Cerebellar nuclear complex (tissue), 1 donor: ENCODE measurements around the gene CDC42BPB.
A peak's percentile ranks its signal among the peaks of the same experiment; 100 is the strongest.

Source experiments
- DNase-seq, 2 experiments: peaks; one replicate each; lab custom pipeline; 2025; lab: John Stamatoyannopoulos, UW

The CDC42BPB gene

DNA sequence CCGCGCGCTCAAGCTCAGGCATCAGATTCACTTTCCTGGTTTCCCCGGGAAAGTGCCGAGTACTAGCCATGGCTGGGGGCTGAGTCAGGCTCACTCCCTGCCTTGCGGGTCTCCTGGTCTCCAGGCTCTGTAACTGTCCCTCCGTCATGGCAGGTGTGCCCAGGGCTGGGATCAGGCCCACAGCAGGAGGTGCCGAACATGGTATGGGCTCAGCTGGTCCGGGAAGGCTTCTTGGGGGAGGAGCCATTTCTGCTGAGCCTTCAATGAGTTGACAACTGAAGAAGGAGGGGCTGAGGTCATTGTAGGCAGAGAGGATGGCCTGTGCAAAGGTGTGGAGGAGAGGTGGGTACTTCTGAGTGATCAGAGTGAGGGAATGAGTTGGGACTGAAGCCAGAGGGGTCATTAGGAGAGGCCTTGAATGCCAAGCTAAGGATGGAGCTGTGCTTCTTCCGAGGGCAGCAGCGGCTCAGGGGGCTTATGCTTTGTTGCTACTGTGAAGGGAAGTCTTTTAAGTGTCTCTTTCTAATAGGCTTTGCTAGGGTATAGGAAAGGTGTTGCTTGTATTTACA lies 37.9 kb upstream of the CDC42BPB start:
- DNase-seq = no peak

GRCh38 chr14:103094406-103095209 lies 37.3 kb upstream of the CDC42BPB start, which contains the start of gene EXOC3L4:
Gene EXOC3L4 (plus strand): TSS chr14:103094725. CDS start chr14:103100220, 5,495 bp downstream.
- DNase-seq = no peak

DNA sequence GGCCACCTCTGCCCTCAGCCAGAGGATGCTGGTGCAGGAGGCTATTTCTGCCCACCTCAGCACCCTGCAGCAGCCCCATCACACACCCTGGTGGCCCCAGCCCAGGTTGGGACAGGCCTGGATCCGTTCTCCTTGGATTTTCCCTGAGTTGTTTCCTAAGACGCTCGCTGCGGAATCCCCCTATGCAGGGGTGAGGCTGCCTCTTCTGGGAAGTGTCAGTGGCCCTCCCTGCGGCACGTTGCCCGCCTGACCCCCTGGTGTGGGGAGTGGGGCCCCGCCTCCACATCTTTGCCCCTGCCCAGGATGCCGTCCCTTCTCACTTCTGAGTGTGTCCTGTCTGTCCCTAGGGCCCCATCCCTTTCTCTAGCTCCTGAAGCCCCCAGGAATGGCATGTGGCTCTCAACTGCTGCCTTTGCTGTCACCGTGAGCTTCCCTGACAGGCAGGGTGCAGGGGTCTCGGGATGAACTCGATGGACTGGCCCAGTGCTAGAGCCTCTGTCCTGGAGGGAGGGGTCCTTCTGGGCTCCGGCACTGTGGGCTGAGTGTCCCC lies 36.6 kb upstream of the CDC42BPB start:
- DNase-seq = no peak

GRCh38 chr14:103091883-103092222 lies 34.5 kb upstream of the CDC42BPB start:
- DNase-seq = no peak

GRCh38 chr14:103091041-103091882 lies 33.9 kb upstream of the CDC42BPB start:
- no peak for DNase-seq

DNA sequence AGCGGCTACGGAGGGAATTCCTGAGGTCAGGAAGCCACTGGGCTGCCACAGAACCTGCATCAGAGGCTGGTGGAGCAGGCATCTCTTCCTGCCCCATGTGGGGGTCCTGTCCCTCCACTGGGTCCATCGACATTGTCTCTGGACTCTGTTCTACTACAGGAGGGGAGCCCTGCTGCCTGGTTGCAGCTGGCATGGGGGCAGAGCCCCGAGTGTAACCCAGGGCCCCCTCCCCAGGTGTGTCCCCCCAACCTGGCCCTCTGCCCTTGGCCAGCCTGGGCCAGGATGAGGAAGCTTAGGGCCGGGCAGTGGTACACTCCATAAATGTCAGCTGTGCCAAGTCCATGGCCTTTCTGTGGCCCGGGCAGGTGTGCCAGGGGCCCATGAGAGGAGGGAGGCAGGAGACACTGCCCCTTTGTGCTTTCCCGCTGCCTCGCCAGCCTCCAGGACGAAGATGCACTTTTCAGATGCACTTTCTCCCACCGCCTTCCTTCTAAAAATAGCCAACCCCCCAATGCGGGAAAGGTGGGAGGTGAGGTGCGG lies 33.2 kb upstream of the CDC42BPB start:
- DNase-seq = no peak

DNA sequence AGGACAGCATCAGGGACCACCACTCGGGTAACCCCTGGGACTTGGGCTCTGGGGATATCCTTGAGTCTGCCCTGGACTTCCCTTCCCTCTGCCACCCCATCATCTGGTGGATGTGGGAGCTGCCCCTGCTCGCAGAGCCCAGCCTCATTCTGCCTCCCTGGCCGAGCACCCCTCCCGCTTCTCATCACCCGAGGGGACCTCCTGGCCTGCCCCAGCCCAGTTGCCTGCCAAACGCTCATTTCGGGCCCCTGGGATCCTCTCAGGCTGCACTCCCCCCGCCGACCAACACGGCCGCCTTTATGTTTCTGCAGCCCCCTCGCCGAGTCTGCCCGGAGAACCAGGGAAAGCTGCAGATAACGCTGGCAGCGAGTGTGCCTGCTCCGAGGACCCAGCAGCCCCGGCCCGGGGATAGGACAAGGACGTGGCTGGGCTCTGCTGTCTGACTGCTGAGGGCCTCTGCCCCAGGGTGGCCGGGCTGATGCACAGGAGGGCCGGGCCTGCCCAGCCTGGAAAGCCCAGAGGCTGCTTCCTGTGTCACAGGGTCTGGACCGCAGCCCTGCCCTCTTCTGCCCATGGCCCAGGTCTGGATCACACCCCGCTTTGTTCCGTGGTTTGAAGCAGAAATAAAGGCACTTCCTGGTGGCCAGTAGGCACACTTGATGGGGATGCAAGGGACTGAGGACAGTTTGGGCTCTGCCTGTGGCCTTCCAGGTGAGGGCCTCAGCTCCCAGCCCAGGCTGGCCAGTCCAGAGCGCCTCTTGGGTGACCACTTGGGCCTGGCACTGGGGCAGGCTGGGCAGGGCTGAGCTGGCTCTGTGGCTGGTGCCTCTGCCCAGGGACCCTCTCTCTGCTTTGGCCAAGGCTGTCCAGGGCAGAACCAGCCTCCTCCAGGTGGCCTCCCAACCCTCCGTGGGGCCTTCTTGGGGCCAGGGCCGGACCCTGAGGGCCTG lies 32.3 kb upstream of the CDC42BPB start:
- DNase-seq = no peak

DNA sequence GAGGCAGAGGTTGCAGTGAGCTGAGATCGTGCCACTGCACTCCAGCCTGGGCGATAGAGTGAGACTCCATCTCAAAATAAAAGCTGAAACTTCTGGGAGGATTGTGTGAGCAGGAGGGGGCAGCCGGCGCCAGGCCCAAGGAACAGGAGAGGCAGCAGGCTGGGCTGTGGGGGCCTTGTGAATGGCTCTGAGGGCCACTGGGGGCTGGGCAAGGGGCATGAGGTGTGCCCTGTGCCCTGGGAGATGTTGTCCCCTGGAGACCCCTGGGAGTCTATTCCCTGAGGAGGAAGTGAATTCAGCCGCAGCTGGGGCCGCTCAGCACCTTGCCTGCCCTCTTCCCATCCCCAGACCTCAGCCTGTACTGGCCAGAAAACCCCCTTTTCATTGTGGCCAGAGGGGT lies 31.6 kb upstream of the CDC42BPB start:
- no peak for DNase-seq

GRCh38 chr14:103087343-103087835 lies 30.0 kb upstream of the CDC42BPB start:
- no peak for DNase-seq

- no peak for DNase-seq
These were observed 29.5 kb upstream of the CDC42BPB start for GRCh38 chr14:103086771-103087342.

DNA sequence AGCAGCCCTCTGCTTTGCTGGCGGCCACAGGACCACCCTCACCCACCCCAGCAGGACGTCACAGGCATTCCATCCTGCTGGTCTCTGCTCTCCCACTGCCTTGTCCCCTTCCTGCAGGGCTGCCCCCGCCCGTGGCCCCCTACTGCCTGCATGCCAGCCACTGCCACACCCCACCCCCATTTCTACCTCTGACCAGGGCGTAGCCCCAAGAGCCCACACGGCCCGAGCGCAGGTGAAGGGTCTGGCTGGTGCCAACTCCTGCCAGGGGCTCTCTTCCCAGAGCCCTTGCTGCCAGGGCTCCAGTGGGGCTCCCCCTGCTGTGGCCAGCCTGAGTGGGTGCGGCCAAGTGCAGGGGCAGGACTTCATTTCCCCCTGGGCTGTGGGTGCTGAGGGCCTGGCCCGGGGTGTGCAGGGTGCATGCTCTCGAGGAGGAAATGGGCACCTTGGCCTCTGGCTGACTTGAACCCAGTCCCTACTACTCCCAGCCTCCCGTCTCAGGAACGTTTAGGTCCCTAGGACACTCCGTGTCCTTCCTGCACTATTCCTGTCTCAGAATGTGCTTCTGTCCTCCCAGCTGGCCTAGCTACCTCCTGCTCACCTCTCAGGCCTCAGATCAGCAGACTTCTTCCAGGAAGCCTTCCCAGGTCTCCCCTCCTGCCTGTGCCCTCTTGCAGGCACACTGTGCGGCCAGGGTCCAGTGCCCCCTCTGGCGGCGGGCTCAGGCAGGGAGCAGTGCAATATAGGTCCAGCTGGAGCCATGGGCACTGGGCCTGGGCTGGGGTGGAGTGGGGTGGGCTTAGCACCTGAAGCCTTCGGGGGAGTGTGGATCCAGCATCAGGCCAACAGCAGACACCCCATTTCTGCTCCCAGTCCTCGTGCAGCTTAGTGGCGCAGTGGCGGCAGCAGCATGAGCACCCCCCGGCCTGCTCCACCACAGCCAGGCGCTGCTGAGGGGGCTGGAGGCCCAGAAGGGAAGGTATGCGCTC lies 28.1 kb upstream of the CDC42BPB start:
- no peak for DNase-seq

GRCh38 chr14:103084021-103084919 lies 26.9 kb upstream of the CDC42BPB start, which contains the start of gene LBHD2:
Gene LBHD2 (plus strand): TSS chr14:103084210. CDS start chr14:103086013, 1,803 bp downstream.
- DNase-seq = no peak

DNA sequence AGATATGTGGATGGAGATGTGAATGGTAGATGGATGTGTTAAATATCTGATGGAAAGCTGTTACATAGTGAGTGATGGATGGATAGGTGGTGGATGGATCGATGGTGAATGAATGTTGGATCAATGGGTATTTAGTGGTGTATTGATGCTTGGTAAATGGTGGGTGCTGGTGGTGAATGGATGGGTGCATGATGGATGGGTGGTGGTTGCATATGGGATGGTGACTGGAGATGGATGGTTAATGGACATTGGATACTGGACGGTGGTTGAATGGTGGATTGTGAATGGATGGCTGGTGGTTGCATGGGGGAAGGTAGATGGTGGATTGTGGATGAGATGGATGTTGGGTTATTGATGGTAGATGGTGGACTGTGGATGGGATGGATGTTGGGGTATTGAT lies 24.6 kb upstream of the CDC42BPB start:
- no peak for DNase-seq

GRCh38 chr14:103078860-103079587 lies 21.7 kb upstream of the CDC42BPB start:
- DNase-seq = no peak

DNA sequence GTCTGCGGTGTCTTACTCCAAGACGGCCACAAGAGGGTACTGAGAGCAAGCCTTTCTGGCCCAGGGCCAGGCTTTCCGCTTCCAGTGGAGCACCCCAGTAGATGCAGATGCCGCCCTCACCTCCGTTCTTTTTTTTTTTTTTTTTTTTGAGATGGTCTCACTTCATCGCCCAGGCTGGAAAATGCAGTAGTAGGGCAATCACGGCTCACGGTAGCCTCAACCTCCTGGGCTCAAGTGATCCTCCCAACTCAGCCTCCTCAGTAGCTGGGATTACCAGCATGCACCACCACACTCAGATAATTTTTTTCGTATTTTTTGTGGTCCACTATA lies 21.0 kb upstream of the CDC42BPB start:
- peak in 1 of 2 experiments; percentile 7 for DNase-seq

DNA sequence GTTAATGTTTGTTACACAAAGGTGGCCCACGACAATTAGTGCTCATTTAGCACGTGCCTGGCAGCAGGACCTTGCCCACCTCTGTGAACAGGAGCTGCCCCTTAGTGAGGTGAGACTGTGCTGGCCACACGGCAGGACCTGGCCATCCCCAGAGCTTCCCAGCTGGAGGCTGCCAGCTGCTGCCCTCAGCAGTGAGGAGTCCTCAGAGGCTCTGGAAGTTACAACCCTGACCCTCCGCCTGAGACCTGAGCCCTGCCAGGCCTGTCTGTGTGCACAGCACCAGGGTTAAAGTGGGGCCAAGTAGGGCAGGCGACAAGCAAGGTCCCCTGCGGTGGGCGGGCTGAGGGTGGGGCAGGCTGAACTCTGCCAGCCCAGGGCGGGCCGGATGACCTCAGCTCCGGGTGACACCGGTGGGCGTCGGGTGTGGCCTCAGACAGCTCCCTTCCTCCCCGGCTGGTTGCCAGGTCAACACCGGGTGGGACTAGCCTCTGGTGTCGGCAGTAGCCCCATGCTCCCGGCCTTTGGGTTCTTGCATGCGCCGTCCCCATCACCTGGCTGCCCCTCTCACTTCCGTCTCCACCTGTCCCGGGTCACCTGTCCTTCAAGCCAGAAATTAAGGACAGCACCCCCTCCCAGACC lies 17.5 kb upstream of the CDC42BPB start:
- no peak for DNase-seq
